Measurements from ENCODE around the gene GSTM3. TPM values are rescaled to one million over a fixed set of nuclear protein-coding genes. Genes with fewer than 3 reads are reported as not detected.

GSTM3 gene
- total and polyA plus RNA-seq, 10 of the 15 experiments (the other 5 are each of a cell fraction or from before 2014, with no cell fraction given), result not detected

DNA sequence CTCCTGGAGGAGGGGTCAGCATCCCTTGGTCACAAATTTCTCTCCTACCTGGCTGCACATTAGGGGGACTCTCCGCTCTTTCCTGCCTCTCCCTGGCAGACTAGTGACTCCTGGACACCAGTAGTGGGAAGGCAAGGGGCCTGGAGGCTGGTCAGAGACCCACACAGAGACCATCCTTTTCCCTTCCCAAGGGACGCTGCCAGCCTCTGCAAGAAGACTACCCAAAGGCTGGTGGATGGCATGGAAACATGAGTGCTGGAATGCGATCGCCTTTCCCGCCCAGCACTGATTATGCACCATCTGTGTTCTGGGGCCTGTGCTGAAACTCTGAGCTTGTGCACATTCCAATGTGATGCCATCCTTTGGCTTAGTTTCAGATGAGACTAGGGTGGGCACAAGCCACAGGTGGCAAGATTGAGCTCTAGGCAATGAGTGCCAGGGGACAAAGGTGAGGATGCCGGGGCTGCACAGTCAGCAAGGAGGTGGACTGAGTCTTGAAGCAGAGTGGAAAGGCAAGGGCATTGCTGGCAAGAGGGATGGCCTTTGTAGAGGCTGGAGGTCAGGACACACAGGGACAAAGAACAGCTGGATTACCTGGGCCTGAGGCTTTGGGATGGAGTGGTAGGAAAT, 35.5 kb upstream of the GSTM3 start:
- intact Hi-C loops (cut with micrococcal nuclease; ENCODE audit: unreplicated experiment), result loop anchor here (5.0 kb wide), 1 partner anchor 136 kb away; the partner anchor contains the start of gene CSF1
- Histone ChIP-seq H3K4me1 (ENCODE audit: control insufficient read depth, insufficient read depth, low read length) (no peaks in the 10 kb centered on the region), H3K9ac (ENCODE audit: control insufficient read depth, insufficient read depth, low read length) (no peak overlapping the region), H3K9me3 (replicated peaks; ENCODE audit: control insufficient read depth, insufficient read depth, low read length) (peaks cover 5% of the 10 kb centered on the region), H4K20me1 (ENCODE audit: control insufficient read depth, insufficient read depth) (no peaks in the 10 kb centered on the region), H3K27ac (ENCODE audit: control insufficient read depth, insufficient read depth) (no peak overlapping the region), H3K79me2 (ENCODE audit: control insufficient read depth, insufficient read depth, low read length) (no peaks in the 10 kb centered on the region), H3K27me3 (replicated peaks in 1 of 2; ENCODE audit: control insufficient read depth in 2 of 2, insufficient read depth in 2 of 2, low read length in 1 of 2) (0 out of 4 replicates have a peak, but pooled peaks cover 0 to 2% of the 10 kb centered on the region in 2 experiments), H2AFZ (ENCODE audit: control insufficient read depth, low read depth, low read length) (no peak overlapping the region), H3K36me3 (ENCODE audit: control insufficient read depth in 2 of 2, insufficient read depth in 2 of 2, low read length in 1 of 2) (no peaks in the 10 kb centered on the region), H3K4me2 (ENCODE audit: control insufficient read depth, insufficient read depth) (no peak overlapping the region), H3K4me3 (no peak overlapping the region)
- in situ Hi-C loops (cut with MboI), result loop anchor here (5.0 kb wide), 1 partner anchor 206 kb away; the partner anchor contains the start of gene AHCYL1
- ChIA-PET RAD21 (ENCODE audit: unreplicated experiment) (interaction anchor here (0.7 to 14.8 kb wide), 14 partner anchors 12 to 253 kb away, joined by 3 to 390 read pairs (median 6); partner anchors contain the start of genes AHCYL1 and GSTM4), SMC1A (ENCODE audit: uncharacterized antibody, unreplicated experiment) (interaction anchor here (0.7 to 23.1 kb wide), 22 partner anchors 11 to 261 kb away, joined by 3 to 431 read pairs (median 4); partner anchors contain the start of genes AHCYL1 and GSTM1), POLR2A (interaction anchor here (2.8 kb wide), 1 partner anchor 208 kb away, joined by 23 read pairs; the partner anchor contains the start of gene AHCYL1), CTCF (interaction anchor here (0.6 to 27.2 kb wide), 34 partner anchors 9 to 305 kb away, joined by 3 to 759 read pairs (median 4); partner anchors contain the start of genes AHCYL1 and GNAI3)
- 47% methylated on average over 6 of the region's 6 CpGs for WGBS (ENCODE audit: insufficient coverage, insufficient replicate concordance, low lambda C conversion rate, missing lambda C conversion rate)
- BruUV-seq (replicated peaks), result no TSS peak
- ATAC-seq (no peak), DNase-seq (ENCODE audit: low read depth, low spot score) (no peak), FAIRE-seq (no peak)
- no peak for TF ChIP-seq GATAD2B (conservative IDR thresholded peaks at IDR 0.05; ENCODE audit: low read depth)
- TF ChIP-seq, protein P1, sequence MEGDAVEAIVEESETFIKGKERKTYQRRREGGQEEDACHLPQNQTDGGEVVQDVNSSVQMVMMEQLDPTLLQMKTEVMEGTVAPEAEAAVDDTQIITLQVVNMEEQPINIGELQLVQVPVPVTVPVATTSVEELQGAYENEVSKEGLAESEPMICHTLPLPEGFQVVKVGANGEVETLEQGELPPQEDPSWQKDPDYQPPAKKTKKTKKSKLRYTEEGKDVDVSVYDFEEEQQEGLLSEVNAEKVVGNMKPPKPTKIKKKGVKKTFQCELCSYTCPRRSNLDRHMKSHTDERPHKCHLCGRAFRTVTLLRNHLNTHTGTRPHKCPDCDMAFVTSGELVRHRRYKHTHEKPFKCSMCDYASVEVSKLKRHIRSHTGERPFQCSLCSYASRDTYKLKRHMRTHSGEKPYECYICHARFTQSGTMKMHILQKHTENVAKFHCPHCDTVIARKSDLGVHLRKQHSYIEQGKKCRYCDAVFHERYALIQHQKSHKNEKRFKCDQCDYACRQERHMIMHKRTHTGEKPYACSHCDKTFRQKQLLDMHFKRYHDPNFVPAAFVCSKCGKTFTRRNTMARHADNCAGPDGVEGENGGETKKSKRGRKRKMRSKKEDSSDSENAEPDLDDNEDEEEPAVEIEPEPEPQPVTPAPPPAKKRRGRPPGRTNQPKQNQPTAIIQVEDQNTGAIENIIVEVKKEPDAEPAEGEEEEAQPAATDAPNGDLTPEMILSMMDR (IDR thresholded peaks at IDR 0.05 in 2 of 3, conservative IDR thresholded peaks at IDR 0.05 in 1 of 3; ENCODE audit: control insufficient read depth in 2 of 3, extremely low read depth in 1 of 3, insufficient read depth in 1 of 3, low read depth in 3 of 3, low read length in 3 of 3), result no peak
- TF ChIP-seq RELA (IDR thresholded peaks at IDR 0.05; ENCODE audit: borderline replicate concordance, partially characterized antibody), result no peak
- no peak for TF ChIP-seq NR2C2 (IDR thresholded peaks at IDR 0.05; ENCODE audit: borderline replicate concordance, control insufficient read depth, insufficient read length, low read depth)
- TF ChIP-seq RUNX3 (IDR thresholded peaks at IDR 0.05; ENCODE audit: low read length), result no peak
- TF ChIP-seq ESRRA (IDR thresholded peaks at IDR 0.05; ENCODE audit: low read length), result no peak
- TF ChIP-seq SRF (IDR thresholded peaks at IDR 0.05; ENCODE audit: low read depth in 2 of 2, low read length in 2 of 2), result no peak
- TF ChIP-seq HDGF (IDR thresholded peaks at IDR 0.05), result no peak
- no peak for TF ChIP-seq ZNF384 (IDR thresholded peaks at IDR 0.05; ENCODE audit: borderline replicate concordance, low read depth, low read length)
- no peak for TF ChIP-seq POU2F2 (IDR thresholded peaks at IDR 0.05; ENCODE audit: borderline replicate concordance, low read depth, low read length)
- no peak for TF ChIP-seq SP1 (IDR thresholded peaks at IDR 0.05; ENCODE audit: low read depth, low read length)
- no peak for TF ChIP-seq RB1 (IDR thresholded peaks at IDR 0.05; ENCODE audit: borderline replicate concordance)
- TF ChIP-seq, protein P2, sequence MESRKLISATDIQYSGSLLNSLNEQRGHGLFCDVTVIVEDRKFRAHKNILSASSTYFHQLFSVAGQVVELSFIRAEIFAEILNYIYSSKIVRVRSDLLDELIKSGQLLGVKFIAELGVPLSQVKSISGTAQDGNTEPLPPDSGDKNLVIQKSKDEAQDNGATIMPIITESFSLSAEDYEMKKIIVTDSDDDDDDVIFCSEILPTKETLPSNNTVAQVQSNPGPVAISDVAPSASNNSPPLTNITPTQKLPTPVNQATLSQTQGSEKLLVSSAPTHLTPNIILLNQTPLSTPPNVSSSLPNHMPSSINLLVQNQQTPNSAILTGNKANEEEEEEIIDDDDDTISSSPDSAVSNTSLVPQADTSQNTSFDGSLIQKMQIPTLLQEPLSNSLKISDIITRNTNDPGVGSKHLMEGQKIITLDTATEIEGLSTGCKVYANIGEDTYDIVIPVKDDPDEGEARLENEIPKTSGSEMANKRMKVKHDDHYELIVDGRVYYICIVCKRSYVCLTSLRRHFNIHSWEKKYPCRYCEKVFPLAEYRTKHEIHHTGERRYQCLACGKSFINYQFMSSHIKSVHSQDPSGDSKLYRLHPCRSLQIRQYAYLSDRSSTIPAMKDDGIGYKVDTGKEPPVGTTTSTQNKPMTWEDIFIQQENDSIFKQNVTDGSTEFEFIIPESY (IDR thresholded peaks at IDR 0.05), result no peak
- TF ChIP-seq TCF7 (IDR thresholded peaks at IDR 0.05; ENCODE audit: borderline replicate concordance), result no peak
- no peak for TF ChIP-seq ETV6 (conservative IDR thresholded peaks at IDR 0.05 in 1 of 2, IDR thresholded peaks at IDR 0.05 in 1 of 2; ENCODE audit: borderline replicate concordance in 1 of 2, low read depth in 1 of 2)
- TF ChIP-seq, protein P3, sequence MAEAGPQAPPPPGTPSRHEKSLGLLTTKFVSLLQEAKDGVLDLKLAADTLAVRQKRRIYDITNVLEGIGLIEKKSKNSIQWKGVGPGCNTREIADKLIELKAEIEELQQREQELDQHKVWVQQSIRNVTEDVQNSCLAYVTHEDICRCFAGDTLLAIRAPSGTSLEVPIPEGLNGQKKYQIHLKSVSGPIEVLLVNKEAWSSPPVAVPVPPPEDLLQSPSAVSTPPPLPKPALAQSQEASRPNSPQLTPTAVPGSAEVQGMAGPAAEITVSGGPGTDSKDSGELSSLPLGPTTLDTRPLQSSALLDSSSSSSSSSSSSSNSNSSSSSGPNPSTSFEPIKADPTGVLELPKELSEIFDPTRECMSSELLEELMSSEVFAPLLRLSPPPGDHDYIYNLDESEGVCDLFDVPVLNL (IDR thresholded peaks at IDR 0.05; ENCODE audit: low read depth, low read length), result no peak
- no peak for TF ChIP-seq TCF12 (IDR thresholded peaks at IDR 0.05; ENCODE audit: low read depth, low read length)

Measured in GM12878 (cell line).